H1 (cell line): ENCODE measurements around the gene LNPEP. TPM values are rescaled to one million over a fixed set of nuclear protein-coding genes. Genes with fewer than 3 reads are reported as not detected.

ENCODE experiments used
- CTCF ChIA-PET: fragments of 300-600 bp; sonication (Branson Sonifier 250); formaldehyde crosslinking; loops from one replicate; lab custom pipeline; 2021; ENCODE audit not compliant: partially characterized antibody; lab: Charles Lee
- POLR2A ChIA-PET: fragments of 300-600 bp; sonication (Branson Sonifier 250); formaldehyde crosslinking; loops from one replicate; lab custom pipeline; 2021; ENCODE audit warnings: inconsistent platforms; ENCODE audit not compliant: partially characterized antibody; lab: Charles Lee
- DNase-seq, 2 experiments: peaks; one replicate each; pipeline versions ENCODE4 v3.0.0 to v3.0.0-alpha.2; 2010 to 2022; ENCODE audit warnings: low spot score in 2 of 2, low read depth in 1 of 2, mixed read lengths in 1 of 2
- FAIRE-seq: peaks from 2 replicates; lab custom pipeline; 2011; peaks lifted over from hg19 to GRCh38; lab: Jason Lieb, UNC
- H2AFZ ChIP-seq: 2 replicates; pipeline ENCODE4 v1.8.1; 2012; ENCODE audit warnings: low read length, inconsistent platforms
- H2AK5ac ChIP-seq: 2 replicates; pipeline ENCODE4 v1.6.1; 2013; ENCODE audit warnings: low read depth, low read length
- H2BK120ac ChIP-seq: replicated peaks from 2 replicates; pipeline ENCODE3; 2013; ENCODE audit warnings: low read depth, low read length, inconsistent platforms
- H2BK12ac ChIP-seq: 2 replicates; pipeline ENCODE4 v1.6.1; 2013; ENCODE audit warnings: low read depth, low read length
- H2BK15ac ChIP-seq: 2 replicates; pipeline ENCODE4 v1.6.1; 2013; ENCODE audit warnings: low read length
- H2BK20ac ChIP-seq: 2 replicates; pipeline ENCODE4 v1.6.1; 2013; ENCODE audit warnings: low read length
- H2BK5ac ChIP-seq: 2 replicates; pipeline ENCODE4 v1.6.1; 2013; ENCODE audit warnings: low read depth, low read length
- H3K14ac ChIP-seq: 2 replicates; pipeline ENCODE4 v1.6.1; 2013; ENCODE audit warnings: inconsistent platforms; ENCODE audit not compliant: insufficient read length
- H3K18ac ChIP-seq: 2 replicates; pipeline ENCODE4 v1.6.1; 2013; ENCODE audit warnings: low read length; ENCODE audit errors: extremely low read depth
- H3K23ac ChIP-seq: 2 replicates; pipeline ENCODE4 v1.6.1; 2013; ENCODE audit warnings: inconsistent platforms; ENCODE audit not compliant: insufficient read length
- H3K23me2 ChIP-seq: 2 replicates; pipeline ENCODE4 v1.6.1; 2013; ENCODE audit warnings: low read depth, low read length
- H3K27ac ChIP-seq: 2 replicates; pipeline ENCODE4 v1.6.1; 2011; ENCODE audit warnings: low read depth, low read length, inconsistent platforms
- H3K27me3 ChIP-seq, 4 experiments: replicated peaks in 1 of 4; 1 replicate in 1 of 4; 2 replicates in 3 of 4; pipeline versions ENCODE4 v1.6.1 to v1.8.1; 2011 to 2013; ENCODE audit warnings: low read length in 3 of 4, mild to moderate bottlenecking in 3 of 4, inconsistent platforms in 2 of 4, mixed read lengths in 2 of 4, moderate library complexity in 1 of 4; ENCODE audit not compliant: control insufficient read depth in 3 of 4, insufficient read depth in 3 of 4; ENCODE audit errors: extremely low read depth in 1 of 4
- H3K36me3 ChIP-seq, 4 experiments: 2 replicates each; pipeline versions ENCODE4 v1.6.1 to v1.8.1; 2011 to 2013; ENCODE audit warnings: mild to moderate bottlenecking in 4 of 4, low read length in 3 of 4, moderate library complexity in 2 of 4, control low read depth in 1 of 4, inconsistent platforms in 1 of 4; ENCODE audit not compliant: insufficient read depth in 4 of 4, control insufficient read depth in 2 of 4
- H3K4ac ChIP-seq: replicated peaks from 2 replicates; pipeline ENCODE3; 2013; ENCODE audit warnings: low read length, low read depth, mixed read lengths, inconsistent platforms; ENCODE audit not compliant: insufficient read length
- H3K4me1 ChIP-seq, 4 experiments: replicated peaks in 1 of 4; 1 replicate in 1 of 4; 2 replicates in 3 of 4; pipeline versions ENCODE4 v1.6.1 to v1.8.1; 2011 to 2013; ENCODE audit warnings: low read length in 3 of 4, inconsistent platforms in 2 of 4, mixed read lengths in 1 of 4; ENCODE audit not compliant: insufficient read depth in 4 of 4, control insufficient read depth in 3 of 4
- H3K4me2 ChIP-seq, 2 experiments: 2 replicates each; pipeline versions ENCODE4 v1.6.1 to v1.8.1; 2011 to 2013; ENCODE audit warnings: low read depth in 2 of 2, low read length in 2 of 2, control low read depth in 1 of 2, inconsistent platforms in 1 of 2, mild to moderate bottlenecking in 1 of 2; ENCODE audit not compliant: insufficient read depth in 1 of 2
- H3K4me3 ChIP-seq, 4 experiments: fragments of 200-600, 300-600 bp in 1 of 4; sonication (generic), shearing (Covaris generic), sonication (Bioruptor Twin) in 1 of 4; 2 replicates each; pipeline versions ENCODE4 v1.5.1 to v1.8.1; 2011 to 2016; ENCODE audit warnings: low read length in 4 of 4, low read depth in 3 of 4, control low read depth in 2 of 4, inconsistent platforms in 2 of 4, mild to moderate bottlenecking in 2 of 4, mixed read lengths in 1 of 4, moderate library complexity in 1 of 4; ENCODE audit not compliant: insufficient read depth in 2 of 4; ENCODE audit errors: extremely low read depth in 1 of 4
- H3K56ac ChIP-seq: replicated peaks from 2 replicates; pipeline ENCODE3; 2013; ENCODE audit warnings: low read depth, mild to moderate bottlenecking, mixed read lengths, low read length, inconsistent platforms; ENCODE audit not compliant: insufficient read length
- H3K79me1 ChIP-seq: 2 replicates; pipeline ENCODE4 v1.6.1; 2013; ENCODE audit warnings: low read depth, low read length, control low read depth
- H3K79me2 ChIP-seq, 2 experiments: 2 replicates each; pipeline versions ENCODE4 v1.6.1 to v1.8.1; 2012 to 2013; ENCODE audit warnings: low read length in 2 of 2, mild to moderate bottlenecking in 2 of 2, inconsistent platforms in 1 of 2; ENCODE audit not compliant: insufficient read depth in 2 of 2, control insufficient read depth in 1 of 2
- H3K9ac ChIP-seq, 4 experiments: replicated peaks in 1 of 4; 1 replicate in 1 of 4; 2 replicates in 3 of 4; pipeline versions ENCODE4 v1.6.1 to v1.8.1; 2011 to 2013; ENCODE audit warnings: low read depth in 3 of 4, low read length in 3 of 4, control low read depth in 2 of 4, mild to moderate bottlenecking in 2 of 4, moderate library complexity in 2 of 4, inconsistent platforms in 1 of 4; ENCODE audit errors: extremely low read depth in 1 of 4
- H3K9me3 ChIP-seq, 2 experiments: 2 replicates each; pipeline versions ENCODE4 v1.6.1 to v1.8.1; 2012 to 2013; ENCODE audit warnings: mild to moderate bottlenecking in 2 of 2, moderate library complexity in 2 of 2, control low read depth in 1 of 2, inconsistent platforms in 1 of 2, low read depth in 1 of 2, low read length in 1 of 2, mixed read lengths in 1 of 2; ENCODE audit not compliant: insufficient read depth in 2 of 2
- H4K20me1 ChIP-seq, 2 experiments: replicated peaks in 1 of 2; 2 replicates each; pipeline versions ENCODE3 to v1.8.1; 2011 to 2013; ENCODE audit warnings: inconsistent platforms in 2 of 2, low read length in 2 of 2, mild to moderate bottlenecking in 1 of 2; ENCODE audit not compliant: insufficient read depth in 2 of 2, control insufficient read depth in 1 of 2
- H4K5ac ChIP-seq: 2 replicates; pipeline ENCODE4 v1.6.1; 2013; ENCODE audit warnings: low read length, low read depth, mixed read lengths, inconsistent platforms; ENCODE audit not compliant: insufficient read length
- H4K8ac ChIP-seq: 2 replicates; pipeline ENCODE4 v1.8.0; 2013; ENCODE audit warnings: mild to moderate bottlenecking, moderate library complexity, low read length, inconsistent platforms; ENCODE audit not compliant: insufficient read depth; ENCODE audit errors: extremely low read depth
- H4K91ac ChIP-seq: replicated peaks from 2 replicates; pipeline ENCODE3; 2013; ENCODE audit warnings: low read length, mixed read lengths, inconsistent platforms; ENCODE audit not compliant: insufficient read length
- CBX8 ChIP-seq: fragments of 300-800, 300-1000 bp; sonication (generic); IDR thresholded peaks from 2 replicates; pipeline ENCODE4 v1.7.1; 2016; ENCODE audit warnings: low read depth, low read length, borderline replicate concordance
- GABPA ChIP-seq: IDR thresholded peaks from 2 replicates; pipeline ENCODE4 v1.6.1; 2011; ENCODE audit warnings: mild to moderate bottlenecking, low read length, moderate library complexity, borderline replicate concordance; ENCODE audit not compliant: insufficient read depth
- NANOG ChIP-seq: IDR thresholded peaks from 2 replicates; pipeline ENCODE4 v1.6.1; 2011; ENCODE audit warnings: low read length, low read depth, mild to moderate bottlenecking, inconsistent platforms; ENCODE audit not compliant: insufficient read depth, poor library complexity, severe bottlenecking
- PHF8 ChIP-seq: fragments of 200-600 bp; sonication (generic); conservative IDR thresholded peaks from 2 replicates; pipeline ENCODE4 v1.7.1; 2012; ENCODE audit warnings: low read depth, mild to moderate bottlenecking, inconsistent platforms, low read length, moderate library complexity
- POLR2A ChIP-seq, 2 experiments: IDR thresholded peaks; 1 replicate in 1 of 2; 2 replicates in 1 of 2; pipeline ENCODE4 v1.6.1; 2011; ENCODE audit warnings: low read depth in 2 of 2, low read length in 2 of 2, mild to moderate bottlenecking in 2 of 2; ENCODE audit errors: control extremely low read depth in 1 of 2
- RFX5 ChIP-seq: IDR thresholded peaks from 2 replicates; pipeline ENCODE4 v1.6.1; 2011; ENCODE audit warnings: low read depth, low read length, improper control_type of control experiment, borderline replicate concordance
- SP2 ChIP-seq: IDR thresholded peaks from 2 replicates; pipeline ENCODE4 v1.6.1; 2012; ENCODE audit warnings: mild to moderate bottlenecking, low read length, inconsistent platforms
- TBP ChIP-seq: IDR thresholded peaks from 2 replicates; pipeline ENCODE4 v1.6.1; 2011; ENCODE audit warnings: low read depth, low read length, improper control_type of control experiment
- WGBS, 2 experiments: shearing (Covaris generic) in 1 of 2; methylation state at CpG; one replicate each; pipeline versions ENCODE4 v1.1.6 to v1.1.7; 2013 to 2015; ENCODE audit warnings: low lambda C conversion rate in 2 of 2, mixed read lengths in 2 of 2, inconsistent platforms in 1 of 2, low coverage in 1 of 2, missing lambda C conversion rate in 1 of 2; ENCODE audit not compliant: insufficient replicate concordance in 2 of 2, insufficient coverage in 1 of 2, insufficient read length in 1 of 2; ENCODE audit errors: extremely low coverage in 1 of 2, missing lambda C conversion rate in 1 of 2; 5-methylcytosine and 5-hydroxymethylcytosine counted together
- polyA plus RNA-seq, 7 experiments: library from polyadenylated mRNA; depleted of rRNA in 3 of 7; stranded (reverse) in 5 of 7; unstranded in 2 of 7; fragments of >200 nt in 5 of 7; fragments of 200-250 nt in 2 of 7; gene quantifications; 1 replicate in 5 of 7; 2 replicates in 1 of 7; 4 replicates in 1 of 7; pipeline versions ENCODE4 v1.2.1 to v1.2.3, GENCODE V29; 2011 to 2013; ENCODE audit warnings: missing spikeins in 2 of 7, mixed read lengths in 2 of 7
- total RNA-seq: library from RNA; stranded (reverse); fragmentation: NEBNext Ultra II Directional; extraction: Animal tissue kit (Norgen Biotek cat#: 25700); gene quantifications from 2 replicates; pipeline ENCODE4 v1.2.1, GENCODE V29; 2021
- TF ChIP-seq, protein P1 (sequence below): IDR thresholded peaks from 2 replicates; pipeline ENCODE4 v1.6.1; 2012; ENCODE audit warnings: inconsistent platforms

LNPEP gene
- total and polyA plus RNA-seq, 2 of the 8 experiments (the other 6 are each of a cell fraction or from before 2014, with no cell fraction given): 1.8 to 4.5 TPM

DNA sequence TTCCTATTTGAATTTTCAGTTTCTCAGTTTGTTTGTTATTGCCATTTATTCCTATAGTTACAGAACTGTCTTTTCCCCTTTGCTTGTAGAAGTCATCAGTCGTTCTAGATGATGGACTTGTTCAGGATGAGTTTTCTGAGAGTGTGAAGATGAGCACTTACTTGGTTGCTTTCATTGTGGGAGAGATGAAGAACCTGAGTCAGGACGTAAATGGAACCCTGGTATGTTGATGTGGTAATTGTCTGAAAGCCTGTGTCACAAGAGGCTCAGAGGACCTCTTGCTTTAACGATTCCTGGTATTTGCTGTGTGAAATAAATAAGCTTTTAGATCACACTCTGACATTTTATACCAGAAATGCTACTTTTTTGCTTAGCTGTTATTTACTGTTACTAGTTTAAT is 50.6 kb downstream of the LNPEP start:
- no peaks in the 10 kb centered on the region for H3K27me3 ChIP-seq
- no peaks in the 10 kb centered on the region for H4K20me1 ChIP-seq
- no peaks in the 10 kb centered on the region for H3K36me3 ChIP-seq
- POLR2A ChIA-PET: no interaction called here
- H4K5ac ChIP-seq: no peak overlapping the region
- H3K9ac ChIP-seq: no peak overlapping the region
- H3K56ac ChIP-seq: no peak overlapping the region
- no peaks in the 10 kb centered on the region for H3K4me1 ChIP-seq
- H3K79me2 ChIP-seq: no peaks in the 10 kb centered on the region
- H2BK120ac ChIP-seq: no peak overlapping the region
- H4K91ac ChIP-seq: no peak overlapping the region
- H3K18ac ChIP-seq: no peak overlapping the region
- no peak overlapping the region for H3K4me3 ChIP-seq
- H3K4me2 ChIP-seq: no peak overlapping the region
- DNase-seq (no peak), FAIRE-seq (no peak)
- H3K23ac ChIP-seq: no peak overlapping the region
- 87% methylated on average over 3 of the region's 3 CpGs; no CpG with 5 or more reads in 1 of the 2 experiments for WGBS, 2 experiments
- no peaks in the 10 kb centered on the region for H3K9me3 ChIP-seq
- H3K4ac ChIP-seq: no peak overlapping the region
- no peak overlapping the region for H4K8ac ChIP-seq
- CTCF ChIA-PET: interaction anchor here (1.3 to 4.0 kb wide), 3 partner anchors 11 to 176 kb away, joined by 4 to 22 read pairs (median 5); no protein-coding TSS in a partner anchor
- H2BK5ac ChIP-seq: no peak overlapping the region
- no peaks in the 10 kb centered on the region for H3K23me2 ChIP-seq
- H3K79me1 ChIP-seq: no peaks in the 10 kb centered on the region
- H2BK20ac ChIP-seq: no peak overlapping the region
- H2AFZ ChIP-seq: no peak overlapping the region
- H2BK15ac ChIP-seq: no peak overlapping the region
- H2AK5ac ChIP-seq: no peak overlapping the region
- no peak overlapping the region for H2BK12ac ChIP-seq
- H3K14ac ChIP-seq: no peak overlapping the region
- no peak overlapping the region for H3K27ac ChIP-seq
- no peak for TF ChIP-seq PHF8
- TF ChIP-seq SP2: no peak
- TF ChIP-seq, protein P1, sequence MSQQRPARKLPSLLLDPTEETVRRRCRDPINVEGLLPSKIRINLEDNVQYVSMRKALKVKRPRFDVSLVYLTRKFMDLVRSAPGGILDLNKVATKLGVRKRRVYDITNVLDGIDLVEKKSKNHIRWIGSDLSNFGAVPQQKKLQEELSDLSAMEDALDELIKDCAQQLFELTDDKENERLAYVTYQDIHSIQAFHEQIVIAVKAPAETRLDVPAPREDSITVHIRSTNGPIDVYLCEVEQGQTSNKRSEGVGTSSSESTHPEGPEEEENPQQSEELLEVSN: no peak
- no peak for TF ChIP-seq POLR2A (IDR thresholded peaks at IDR 0.05; ENCODE audit: control extremely low read depth in 1 of 2, low read depth in 2 of 2, low read length in 2 of 2)
- TF ChIP-seq RFX5: no peak
- no peak for TF ChIP-seq TBP
- TF ChIP-seq GABPA: no peak
- TF ChIP-seq CBX8: no peak
- no peak for TF ChIP-seq NANOG
